ENCODE results near the gene TRABD2A.

TRABD2A gene

DNA sequence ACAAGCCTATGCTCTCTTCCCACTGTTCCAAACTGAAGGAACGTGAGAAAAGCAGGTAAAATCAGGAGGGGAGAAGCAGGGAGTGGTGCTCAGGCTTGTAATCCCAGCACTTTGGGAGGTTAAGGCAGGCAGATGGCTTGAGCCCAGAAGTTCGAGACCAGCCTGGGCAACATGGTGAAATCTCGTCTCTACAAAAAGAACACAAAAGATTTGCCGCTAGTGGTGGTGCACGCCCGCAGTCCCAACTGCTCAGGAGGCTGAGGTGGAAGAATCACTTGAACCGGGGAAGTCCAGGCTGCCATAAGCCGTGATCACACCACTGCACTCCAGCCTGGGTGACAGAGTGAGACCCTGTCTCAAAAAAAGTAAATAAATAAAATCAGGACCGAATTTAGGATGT is 23.3 kb upstream of the TRABD2A start:
- no peak for FAIRE-seq

DNA sequence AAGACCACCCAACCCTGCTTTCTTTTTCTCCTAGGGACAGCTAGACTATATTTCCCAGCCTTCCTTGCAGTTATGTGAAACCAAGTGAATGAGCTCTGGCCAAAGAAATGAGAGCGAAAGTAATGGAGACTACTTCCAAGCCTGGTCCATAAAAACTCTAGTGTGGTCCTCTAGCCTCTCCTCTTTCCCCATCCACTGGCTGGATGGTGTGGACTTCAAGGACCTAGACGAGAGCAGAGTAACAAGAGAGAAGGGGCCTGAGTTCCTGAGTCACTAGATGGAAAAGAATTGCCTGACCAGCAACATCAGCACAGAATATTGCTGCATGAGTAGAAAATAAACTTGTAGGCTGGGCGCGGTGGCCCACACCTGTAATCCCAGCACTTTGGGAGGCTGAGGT is 21.6 kb upstream of the TRABD2A start:
- FAIRE-seq, result no peak

DNA sequence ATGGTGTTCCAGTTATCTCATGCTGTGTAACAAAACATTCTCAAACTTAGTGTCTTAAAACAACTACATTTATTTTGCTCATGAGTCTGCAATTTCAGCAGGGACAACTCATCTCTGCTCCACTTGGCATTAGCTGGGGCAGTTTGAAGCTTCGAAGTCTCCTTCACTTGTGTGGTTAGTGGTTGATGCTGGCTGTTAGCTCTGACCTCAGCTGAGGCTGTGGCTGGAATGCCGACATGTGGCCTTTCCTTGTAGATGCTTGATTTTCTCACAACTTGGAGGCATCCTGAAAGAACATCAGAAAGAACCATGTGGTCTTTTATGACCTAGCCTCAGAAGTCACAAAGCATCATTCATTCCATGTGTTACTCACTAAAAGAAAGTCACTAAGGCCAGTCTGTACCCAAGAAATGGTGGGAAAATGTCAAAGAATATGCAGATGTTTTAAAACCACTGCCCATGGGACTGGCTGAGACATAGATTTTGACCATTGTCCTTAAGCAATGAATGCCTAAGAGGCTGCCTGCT is 20.8 kb upstream of the TRABD2A start:
- no peak for FAIRE-seq

DNA sequence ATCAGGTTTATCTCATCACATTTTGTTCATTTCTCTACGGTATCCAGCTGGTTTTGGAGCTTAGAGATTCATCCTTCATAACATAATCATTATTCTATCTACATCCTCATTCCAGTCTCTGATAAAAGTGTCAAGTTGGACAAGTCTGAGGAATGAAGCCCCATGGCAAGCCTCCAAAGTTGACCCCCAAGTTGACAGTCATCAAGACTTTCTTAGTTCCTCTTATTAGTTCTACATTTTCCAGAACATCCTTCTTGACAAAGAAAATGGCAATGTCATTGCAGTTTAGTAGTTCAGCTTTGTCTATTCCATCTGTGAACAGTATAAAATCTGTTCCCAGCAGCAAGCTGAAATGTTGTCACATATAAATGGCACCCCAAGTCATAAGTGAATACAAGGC is 20.1 kb upstream of the TRABD2A start:
- no peak for FAIRE-seq

DNA sequence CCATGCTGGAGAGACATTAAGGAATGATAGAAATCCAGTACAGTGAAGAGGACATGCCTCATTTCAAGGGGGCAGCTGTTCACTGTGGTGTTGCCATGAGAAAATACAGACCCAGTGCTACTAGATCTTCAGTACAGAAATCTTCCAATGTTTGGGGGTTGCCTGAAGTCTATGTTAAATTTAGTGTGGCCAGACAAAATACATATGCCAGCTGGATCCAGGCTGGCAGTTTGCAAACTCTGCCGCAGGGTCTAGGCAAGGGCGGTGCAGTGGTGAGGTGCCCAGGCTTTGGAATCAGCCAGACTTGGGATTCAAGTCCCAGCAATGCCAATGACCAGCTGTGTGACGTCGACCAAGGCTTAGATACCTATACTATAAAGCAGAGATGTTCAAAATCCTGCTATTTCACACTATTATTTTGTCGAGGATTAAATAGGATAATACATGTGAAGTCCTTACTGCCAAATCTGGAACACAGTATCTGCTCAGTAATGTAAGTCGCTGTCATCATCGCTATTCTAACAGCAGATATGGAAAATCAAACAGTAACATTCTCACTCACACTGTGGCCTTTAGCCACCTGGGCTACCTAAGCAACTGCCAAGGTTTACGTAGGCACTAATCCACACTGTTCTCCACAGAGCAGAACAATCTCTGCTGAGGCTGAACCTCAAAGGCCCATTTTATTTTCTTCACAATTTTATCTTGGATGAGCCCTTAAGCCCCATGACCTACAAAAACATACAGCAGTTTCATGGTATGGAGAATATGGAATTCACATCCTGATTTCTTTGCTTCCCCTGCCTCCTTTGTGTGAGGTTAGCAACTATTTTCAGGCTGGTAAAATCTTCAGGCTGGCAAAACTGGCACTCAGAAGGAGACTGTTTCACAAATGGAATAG is 18.7 kb upstream of the TRABD2A start:
- no peak for FAIRE-seq

DNA sequence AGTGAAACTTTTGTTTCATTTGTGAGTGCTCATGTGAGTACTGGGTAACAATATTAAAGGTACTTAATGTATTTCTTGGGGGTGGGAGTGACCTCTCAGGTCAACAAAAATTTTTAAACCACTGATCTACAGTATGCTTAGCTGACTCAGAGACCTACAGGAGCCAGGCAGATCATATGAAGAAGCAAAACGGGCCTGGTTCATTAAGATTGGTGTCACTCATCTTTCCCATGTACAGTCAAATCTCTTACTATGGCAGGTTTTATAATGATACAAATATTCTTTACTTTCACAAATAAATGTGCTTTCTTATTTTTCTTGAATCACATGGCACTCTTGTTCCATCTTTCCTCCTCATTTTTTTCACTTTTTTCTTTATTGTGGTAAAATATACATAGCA is 16.9 kb upstream of the TRABD2A start:
- no peak for FAIRE-seq

DNA sequence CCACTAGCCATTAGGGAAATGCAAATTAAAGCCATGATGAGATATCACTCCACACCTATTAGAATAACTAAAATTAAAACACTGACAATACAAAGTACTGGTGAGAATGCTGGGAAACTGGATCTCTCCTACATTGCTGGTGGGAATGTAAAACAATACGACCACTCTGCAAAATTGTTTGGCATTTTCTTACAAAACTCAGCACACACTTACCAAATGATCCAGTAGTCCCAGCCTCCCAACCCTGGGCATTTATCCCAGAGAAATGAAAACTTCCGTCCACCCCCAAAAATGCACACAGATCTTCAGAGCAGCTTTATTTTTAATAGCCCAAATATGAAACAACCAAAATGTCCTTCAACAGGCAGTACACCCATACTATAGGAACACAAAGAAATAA is 15.7 kb upstream of the TRABD2A start:
- no peak for FAIRE-seq

DNA sequence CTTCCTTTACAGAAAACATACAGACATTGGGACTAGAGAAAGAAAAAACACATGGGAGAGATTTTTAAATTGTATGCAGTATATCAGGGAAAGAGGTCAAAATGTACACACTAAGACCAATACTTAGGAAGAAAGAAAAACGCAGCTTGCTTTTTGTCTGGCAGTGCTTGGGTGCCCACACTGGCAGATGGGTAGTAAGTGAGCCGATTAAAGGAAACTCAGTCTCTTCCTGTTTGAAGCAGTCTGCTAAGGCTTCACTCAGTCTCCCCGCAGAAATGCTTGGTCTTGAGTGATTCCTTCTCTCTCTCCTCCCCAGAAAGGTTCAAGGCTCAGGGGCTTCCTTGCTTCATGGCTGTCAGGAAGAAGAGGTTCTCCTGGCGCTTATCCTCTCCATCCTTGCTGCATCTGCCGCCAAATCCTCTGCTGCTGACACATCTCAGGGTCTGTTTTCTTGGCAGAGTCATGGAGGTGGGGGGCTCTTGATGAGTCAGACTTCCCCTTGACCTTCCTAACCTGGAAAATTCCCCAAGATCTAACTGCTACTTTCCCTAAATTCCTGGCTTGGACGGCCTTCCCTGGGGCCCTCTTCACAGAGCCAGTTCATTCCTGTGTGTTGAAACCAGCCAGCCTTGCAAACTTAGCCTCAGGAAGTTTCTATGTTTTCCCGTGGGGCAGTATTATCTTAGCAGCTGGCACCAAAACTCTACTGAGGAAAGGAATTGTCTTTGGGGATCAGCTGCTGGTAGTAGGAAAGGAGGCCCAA is 14.1 kb upstream of the TRABD2A start:
- no peak for FAIRE-seq

DNA sequence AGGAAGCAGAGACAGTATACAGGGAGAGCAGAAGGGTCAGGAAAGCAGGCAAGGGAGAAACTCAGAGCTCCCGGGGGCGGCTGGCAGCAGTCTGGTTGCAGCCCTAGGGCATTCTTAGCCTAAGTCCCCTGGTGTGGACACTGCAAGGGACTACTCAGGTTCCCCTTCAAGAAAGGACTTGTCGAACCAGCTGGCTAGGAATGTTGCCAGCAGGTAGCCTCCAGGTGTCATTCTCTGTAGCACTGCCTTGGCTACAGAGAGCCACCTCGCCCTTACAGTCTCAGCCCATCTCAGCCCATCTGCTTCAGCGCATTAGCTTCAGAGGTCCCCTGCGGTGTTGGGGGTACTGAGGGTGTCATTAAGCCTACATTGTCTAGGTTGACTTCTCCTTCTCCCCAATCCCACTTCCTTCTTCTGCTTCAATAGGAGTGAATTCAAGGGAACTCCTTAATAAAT is 13.3 kb upstream of the TRABD2A start:
- FAIRE-seq, result no peak

DNA sequence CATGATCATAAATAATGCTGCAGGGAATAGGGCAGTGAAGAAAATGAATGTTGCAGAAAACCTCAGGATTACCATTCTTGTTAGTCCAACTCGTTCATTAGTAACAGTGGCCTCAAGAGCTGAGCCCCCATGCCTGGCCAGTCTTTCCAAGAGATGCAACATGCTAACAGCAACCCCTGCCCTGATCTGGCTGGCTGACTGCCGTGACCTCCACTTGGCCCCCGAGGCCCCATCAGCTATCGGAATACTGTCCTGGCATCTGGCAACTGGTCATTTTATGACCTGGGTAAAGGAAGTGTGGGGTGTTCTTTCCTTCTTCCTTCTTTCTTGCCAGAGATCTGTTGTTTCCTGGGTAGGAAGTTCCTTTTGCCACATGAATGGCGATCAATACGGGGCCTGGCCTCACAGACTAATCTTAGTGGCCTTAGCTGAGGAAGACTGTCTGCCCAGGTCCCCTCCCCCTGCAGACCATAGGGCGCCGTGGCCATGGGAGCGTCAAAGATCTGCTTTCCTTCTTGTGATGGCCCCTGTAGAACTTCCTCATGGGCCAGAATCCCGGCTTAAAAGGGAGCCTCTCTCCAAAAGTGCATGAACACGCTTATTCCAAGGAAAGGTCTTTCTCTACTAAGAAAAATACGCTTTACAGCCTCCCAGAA is 10.6 kb upstream of the TRABD2A start:
- FAIRE-seq, result no peak

DNA sequence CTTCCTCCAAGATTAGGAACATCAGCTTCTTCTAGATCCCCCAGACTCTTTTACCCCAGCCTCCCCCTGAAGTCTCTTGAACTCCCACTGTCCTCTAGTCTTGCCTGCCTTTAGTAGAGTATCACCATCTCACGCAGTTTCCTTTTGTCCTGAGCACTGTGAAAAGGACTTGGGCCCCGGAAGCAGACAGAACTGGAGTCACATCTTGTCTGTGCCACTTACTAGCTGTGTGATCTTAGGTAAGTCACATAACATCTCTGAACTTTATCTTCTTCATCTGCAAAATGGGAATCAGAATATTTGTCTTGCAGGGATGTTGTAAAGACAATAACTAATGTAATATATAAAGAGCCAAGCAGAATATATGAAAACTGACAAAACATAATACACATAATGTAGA is 8.4 kb upstream of the TRABD2A start:
- FAIRE-seq, result no peak

DNA sequence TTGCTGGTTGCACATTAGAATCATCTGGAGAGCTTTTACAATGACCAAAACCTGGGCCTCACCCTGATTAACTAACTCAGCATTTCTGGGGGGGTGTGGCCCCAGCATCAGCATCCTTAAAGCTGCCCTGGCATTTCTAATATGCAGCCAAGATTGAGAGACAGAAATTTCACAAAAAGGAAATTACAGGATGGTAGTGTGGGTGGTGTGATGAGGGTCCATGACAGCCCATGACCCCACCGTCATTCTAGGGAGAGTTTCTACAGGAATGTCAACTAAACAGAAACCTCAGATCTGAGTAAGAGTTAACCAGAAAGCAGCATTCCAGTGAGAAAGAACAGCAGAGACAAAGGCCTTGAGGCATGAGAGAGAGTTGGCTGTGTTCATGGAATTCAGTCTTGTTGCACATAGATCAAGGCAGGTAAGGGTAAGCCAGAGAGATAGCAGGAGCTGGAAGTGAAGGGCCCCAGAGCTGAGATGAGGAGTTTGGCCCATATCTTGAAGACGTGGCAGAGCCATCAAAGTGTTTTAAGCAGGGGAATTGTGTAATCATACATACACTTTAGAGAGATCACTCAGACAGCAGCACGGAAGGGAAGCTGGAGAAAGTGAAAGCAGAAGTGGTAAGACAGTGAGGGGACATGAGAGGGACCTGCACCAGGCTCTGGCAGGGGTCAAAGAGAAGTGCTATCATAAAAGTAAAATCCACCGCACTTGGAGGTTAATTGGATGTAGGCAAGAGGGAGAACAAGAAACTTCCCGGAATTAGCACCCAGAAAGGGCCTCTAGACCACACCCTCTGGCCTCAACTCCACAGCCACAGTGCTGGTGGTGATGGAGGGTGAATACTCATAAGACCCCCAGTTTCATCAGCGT is 7.8 kb upstream of the TRABD2A start:
- FAIRE-seq, result no peak

DNA sequence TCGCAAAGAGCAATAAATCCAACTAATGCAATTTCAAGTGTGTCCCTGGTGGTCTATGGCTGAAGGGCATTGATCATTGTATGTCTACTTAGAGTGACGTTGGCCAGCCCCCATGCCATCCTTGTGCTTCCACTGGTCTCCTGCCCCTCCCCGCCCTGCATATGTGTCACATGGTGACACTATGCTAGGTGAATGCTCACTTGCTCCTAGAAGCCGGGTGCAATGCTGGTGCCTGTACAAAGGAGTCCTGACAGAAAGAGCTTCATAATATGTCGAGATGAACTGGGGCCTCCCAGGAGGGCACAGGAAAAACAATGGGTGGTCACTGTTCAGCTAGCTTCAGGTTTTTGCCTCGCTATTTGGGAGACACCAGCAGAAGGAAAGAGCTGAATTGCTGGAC is 5.9 kb upstream of the TRABD2A start:
- no peak for FAIRE-seq

DNA sequence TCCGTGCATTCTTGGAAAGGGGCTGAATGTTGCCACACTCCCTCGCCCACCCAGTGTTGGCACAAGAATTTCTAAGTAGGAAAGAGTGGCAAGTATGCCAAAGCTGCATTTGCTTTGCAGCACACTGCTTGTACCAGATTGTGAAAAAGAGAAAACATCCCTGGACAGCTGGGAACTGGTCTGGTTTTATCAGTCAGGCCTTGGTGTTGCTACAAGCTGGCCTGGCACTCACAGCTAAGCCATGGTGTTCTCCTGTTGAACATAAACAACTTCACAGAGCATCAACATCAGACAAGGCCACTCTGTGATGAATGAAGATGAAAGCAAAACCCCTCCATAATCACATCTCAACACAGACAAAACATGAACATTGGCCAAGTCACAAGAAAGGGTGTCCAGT is 4.2 kb upstream of the TRABD2A start:
- no peak for FAIRE-seq

DNA sequence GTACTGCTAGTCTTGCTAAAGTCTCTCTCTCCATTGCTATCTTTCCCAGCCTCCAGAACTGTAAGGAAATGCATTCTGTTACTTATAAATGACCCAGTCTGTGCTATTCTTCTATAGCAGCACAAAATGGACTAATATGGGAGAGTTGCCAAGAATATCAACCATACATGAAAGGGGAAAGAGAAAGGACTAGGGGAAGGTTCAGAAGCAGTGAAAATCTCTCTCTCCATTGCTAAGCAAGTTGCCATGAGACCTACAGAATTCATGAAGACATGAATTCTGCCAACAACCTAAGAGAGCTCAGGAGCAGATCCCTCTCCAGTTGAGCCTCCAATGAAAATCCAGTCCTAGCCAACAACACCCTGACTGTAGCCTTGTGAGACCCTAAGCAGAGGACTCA is 3.6 kb upstream of the TRABD2A start:
- FAIRE-seq, result no peak

DNA sequence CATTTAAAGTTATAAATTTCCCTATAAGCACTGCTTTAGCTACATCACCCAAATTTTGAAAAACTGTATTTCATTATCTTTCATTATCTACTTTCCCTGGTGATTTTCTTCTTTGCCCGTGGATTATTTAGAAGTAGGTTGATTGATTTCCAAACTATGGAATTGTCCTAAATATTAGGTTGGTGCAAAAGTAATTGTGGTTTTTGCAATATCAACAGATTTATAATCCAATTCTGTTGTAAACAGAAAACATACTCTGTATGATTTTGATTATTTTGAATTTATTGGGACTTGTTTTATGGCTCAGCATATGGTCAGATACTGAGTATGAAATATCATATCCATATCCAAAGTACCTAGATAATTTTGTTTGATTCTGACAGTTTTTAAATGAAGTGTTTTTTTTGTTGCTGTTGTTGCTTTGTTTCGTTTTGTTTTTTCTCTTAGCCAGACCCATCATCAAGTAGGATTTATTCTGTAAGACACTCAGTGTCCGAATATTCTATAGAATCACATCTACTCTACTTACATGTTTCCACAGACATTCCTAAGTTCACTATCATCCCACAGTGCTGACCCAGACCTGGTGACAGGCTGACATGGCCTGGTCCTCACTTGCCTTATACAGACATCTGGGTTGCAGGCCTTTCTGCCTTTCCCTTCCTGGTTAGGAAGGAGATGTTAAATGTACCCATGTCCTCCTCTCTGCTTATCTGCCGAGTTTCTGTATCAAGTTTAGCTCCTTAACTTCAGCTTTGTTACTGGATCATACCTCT is 2.1 kb upstream of the TRABD2A start:
- FAIRE-seq, result no peak

DNA sequence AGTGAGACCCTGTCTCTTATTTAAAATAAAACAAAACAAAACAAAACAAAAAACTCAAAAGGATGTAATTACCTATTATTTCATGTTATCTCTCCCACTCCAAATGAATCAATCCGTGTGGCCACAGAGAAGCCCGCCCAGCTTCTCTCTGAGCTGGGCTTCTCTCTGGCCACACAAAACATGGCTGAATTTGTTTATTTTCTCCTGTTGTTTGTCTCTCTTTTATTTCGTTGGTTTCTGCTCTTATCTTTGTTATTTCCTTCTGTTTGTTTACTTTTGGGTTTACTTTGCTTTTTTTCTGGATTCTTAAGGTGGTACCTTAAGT is 1.5 kb upstream of the TRABD2A start:
- FAIRE-seq, result no peak

DNA sequence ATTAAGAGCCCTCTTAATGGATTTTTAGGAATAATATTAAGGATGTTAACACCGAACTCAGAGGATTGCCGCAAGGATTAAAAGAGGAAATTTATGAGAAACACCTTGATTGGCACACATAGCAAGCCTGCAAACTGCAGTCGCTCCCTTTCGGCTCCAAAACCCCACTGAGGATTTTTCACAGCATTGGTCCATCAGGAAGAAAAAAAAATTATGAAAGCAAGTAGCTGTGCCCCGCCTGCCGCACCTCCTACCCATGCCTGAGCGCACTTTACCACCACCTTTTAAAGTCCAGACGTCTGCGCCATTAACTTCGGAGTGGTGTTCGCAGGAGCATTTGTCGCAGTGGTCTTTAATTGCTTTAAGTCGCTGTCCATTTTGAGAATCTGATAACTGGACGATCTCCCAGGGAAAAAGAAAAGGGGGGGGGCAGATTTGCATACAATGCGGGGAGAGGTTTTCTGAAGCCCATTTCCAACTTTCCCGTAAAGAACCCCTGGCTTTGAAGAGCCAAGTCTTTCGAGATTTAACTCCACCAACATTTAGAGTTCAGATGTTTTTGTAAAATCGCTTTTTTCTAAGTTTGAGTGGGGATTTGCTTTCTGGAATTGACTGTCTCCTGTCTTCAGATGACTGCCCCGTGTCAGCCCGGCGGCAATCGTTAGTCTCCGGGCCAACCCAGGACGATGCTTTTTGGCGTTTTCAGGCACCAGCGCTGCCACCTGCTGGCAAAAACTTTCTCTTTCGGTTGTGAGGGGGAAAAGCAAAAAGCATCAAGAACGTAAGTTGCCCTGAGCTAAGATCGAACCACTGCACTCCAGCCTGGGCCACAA is 913 bp upstream of the TRABD2A start:
- peak; percentile 82 for FAIRE-seq

DNA sequence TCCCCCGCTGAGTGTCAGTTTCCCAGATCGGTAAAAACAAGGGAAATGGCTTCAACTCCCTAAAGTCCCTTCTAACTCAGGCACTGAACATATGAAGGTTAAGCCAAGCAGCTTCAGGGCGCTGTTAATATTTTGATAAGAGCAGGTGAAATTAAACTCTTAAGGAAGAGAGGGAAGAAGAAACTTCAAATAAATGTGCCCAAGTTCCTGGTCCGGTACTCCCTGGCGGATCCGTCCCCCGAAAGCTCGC is 564 bp downstream of the TRABD2A start:
- no peak for FAIRE-seq

DNA sequence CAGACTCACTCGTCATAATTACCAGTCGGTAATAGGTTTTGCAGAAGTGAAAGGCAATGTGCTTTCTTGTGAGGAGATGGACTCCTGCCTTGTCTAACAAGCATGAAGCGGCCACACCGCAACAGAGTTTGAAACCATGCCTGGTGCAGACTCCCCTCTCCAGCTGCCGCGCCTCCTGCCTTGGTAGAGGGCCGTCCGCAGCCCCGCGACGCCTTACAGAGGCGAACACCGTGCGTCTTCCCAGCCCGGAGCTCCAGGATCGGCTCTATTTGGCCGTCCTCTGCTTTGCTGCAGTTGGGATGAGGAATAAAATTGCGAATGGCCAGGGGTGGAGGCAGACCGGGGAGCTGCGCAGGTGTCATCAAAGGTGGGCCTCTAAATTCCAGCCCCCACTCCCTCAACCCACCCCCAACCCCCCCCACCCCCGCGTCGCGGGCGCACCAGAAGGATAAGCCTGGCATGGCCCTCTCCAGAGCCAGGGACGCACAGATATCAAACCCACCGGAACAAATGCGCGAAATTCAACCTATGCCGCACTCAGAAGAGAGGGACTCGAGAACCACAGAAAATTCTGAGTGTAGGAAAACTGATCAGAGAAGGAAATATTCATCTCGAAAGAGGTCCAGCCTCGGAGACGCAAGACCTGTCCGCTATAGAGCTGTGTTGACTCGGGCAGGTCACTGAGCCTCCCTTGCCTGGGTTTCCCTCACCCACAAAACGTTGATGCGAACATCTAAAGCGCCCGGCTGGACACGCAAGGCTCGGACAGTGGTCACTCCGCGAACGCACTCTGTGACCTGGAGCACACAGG is 1.1 kb downstream of the TRABD2A start:
- no peak for FAIRE-seq
